Measurements from ENCODE around the gene FKBP4.

The FKBP4 gene

GRCh38 chr12:2813214-2814185 lies 18.7 kb downstream of the FKBP4 start:
- DNase-seq = peak; percentile 30 to 41

GRCh38 chr12:2819810-2820209 lies 25.0 kb downstream of the FKBP4 start:
- no peak for DNase-seq

- no peak for DNase-seq
Observed at GRCh38 chr12:2820432-2820831, 25.7 kb downstream of the FKBP4 start.

GRCh38 chr12:2823483-2823882 lies 28.7 kb downstream of the FKBP4 start:
- DNase-seq = no peak

GRCh38 chr12:2824541-2824940 lies 29.8 kb downstream of the FKBP4 start:
- DNase-seq = no peak

GRCh38 chr12:2825132-2825531 lies 30.4 kb downstream of the FKBP4 start:
- DNase-seq = no peak

GRCh38 chr12:2826036-2826435 lies 31.3 kb downstream of the FKBP4 start:
- DNase-seq = no peak

- no peak for DNase-seq
Observed at GRCh38 chr12:2826721-2827515, 32.1 kb downstream of the FKBP4 start.

- no peak for DNase-seq
Observed at GRCh38 chr12:2829275-2829674, 34.5 kb downstream of the FKBP4 start.

- DNase-seq = no peak
Observed at GRCh38 chr12:2832550-2833127, 37.9 kb downstream of the FKBP4 start.

GRCh38 chr12:2833327-2833726 lies 38.6 kb downstream of the FKBP4 start:
- no peak for DNase-seq

GRCh38 chr12:2833810-2834209 lies 39.0 kb downstream of the FKBP4 start:
- no peak for DNase-seq

GRCh38 chr12:2834581-2835491 lies 40.1 kb downstream of the FKBP4 start, which contains the start of gene NRIP2:
Gene NRIP2 (minus strand): TSS chr12:2835035. CDS start chr12:2834983, 52 bp downstream.
- DNase-seq = no peak

GRCh38 chr12:2835691-2836403 lies 41.1 kb downstream of the FKBP4 start:
- no peak for DNase-seq

- no peak for DNase-seq
Observed at GRCh38 chr12:2836574-2836973, 41.8 kb downstream of the FKBP4 start.

- DNase-seq = no peak
Observed at GRCh38 chr12:2841056-2841650, 46.4 kb downstream of the FKBP4 start.

- no peak for DNase-seq
Observed at GRCh38 chr12:2842948-2843347, 48.2 kb downstream of the FKBP4 start.

GRCh38 chr12:2844786-2845185 lies 50.0 kb downstream of the FKBP4 start:
- no peak for DNase-seq

- no peak for DNase-seq
Observed at GRCh38 chr12:2845280-2845679, 50.5 kb downstream of the FKBP4 start.

GRCh38 chr12:2851931-2852330 lies 57.2 kb downstream of the FKBP4 start:
- DNase-seq = no peak

GRCh38 chr12:2853626-2854025 lies 58.9 kb downstream of the FKBP4 start:
- peak; percentile 10 to 49 for DNase-seq
